Measurements from ENCODE around the gene ITCH. TPM values are rescaled to one million over a fixed set of nuclear protein-coding genes. Genes with fewer than 3 reads are reported as not detected.

The ITCH gene
- total and polyA plus RNA-seq, 2 experiments from 2014 or later, result 14.3 to 39.2 TPM

DNA sequence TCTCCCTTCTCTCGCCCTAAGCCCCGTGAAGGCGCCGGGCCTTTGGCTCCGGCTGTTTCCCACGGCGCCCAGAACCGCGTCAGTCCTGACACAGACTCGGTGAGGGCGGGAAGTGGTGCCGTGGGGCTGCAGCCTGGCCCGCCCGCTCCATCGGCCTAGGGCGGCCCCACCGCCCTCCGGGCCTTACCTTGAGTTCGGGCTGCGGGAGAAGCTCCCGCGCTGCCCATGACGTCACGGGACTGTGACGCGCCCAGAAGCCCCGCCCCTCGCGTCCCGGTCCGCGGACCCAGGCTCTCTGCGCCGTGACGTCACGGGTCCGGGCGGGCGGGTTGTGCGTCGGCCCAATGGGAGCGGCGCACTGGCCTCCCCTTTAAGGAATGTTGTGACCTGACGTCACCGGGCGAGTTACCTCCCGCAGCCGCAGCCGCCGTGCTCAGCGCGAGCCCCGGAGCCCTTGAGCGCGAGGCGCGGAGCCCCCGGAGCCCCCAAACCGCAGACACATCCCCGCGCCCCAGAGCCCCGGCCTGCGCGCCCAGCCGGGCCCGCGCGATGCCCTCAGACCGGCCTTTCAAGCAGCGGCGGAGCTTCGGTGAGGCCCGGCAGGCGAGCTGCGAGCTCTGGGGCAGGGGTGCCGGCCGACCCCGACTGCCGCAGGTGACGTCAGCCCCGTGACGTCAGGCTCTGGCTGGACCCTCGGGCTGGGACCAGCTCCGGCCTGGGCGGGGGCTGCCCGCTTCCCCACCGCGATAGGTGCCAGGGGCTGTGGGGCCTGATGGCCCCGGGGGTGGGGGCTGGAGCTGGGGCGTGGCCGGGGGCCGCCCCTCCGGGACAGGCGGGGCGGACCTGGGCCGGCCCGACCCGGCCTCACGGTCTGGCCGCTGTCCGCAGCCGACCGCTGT is 195.5 kb downstream of the ITCH start, which contains the start of gene MAP1LC3A:
TSS of gene MAP1LC3A (plus strand) at position 399 of the 899 bp plus-strand sequence. CDS start at position 550, 151 bp downstream.
- DNase-seq (ENCODE audit: low read depth in 1 of 2, low spot score in 1 of 2), result peak; percentile 90 to 98
- Histone ChIP-seq H3K4me1 (ENCODE audit: low read depth) (no peaks in the 10 kb centered on the region), H3K9me3 (ENCODE audit: low read depth) (no peaks in the 10 kb centered on the region), H3K36me3 (no peaks in the 10 kb centered on the region), H3K4me3 (peak within 1 kb of the TSS; percentile 39), H3K27ac (no peak within 1 kb of the TSS), H3K27me3 (no peaks in the 10 kb centered on the region)
- TF ChIP-seq, protein P1, sequence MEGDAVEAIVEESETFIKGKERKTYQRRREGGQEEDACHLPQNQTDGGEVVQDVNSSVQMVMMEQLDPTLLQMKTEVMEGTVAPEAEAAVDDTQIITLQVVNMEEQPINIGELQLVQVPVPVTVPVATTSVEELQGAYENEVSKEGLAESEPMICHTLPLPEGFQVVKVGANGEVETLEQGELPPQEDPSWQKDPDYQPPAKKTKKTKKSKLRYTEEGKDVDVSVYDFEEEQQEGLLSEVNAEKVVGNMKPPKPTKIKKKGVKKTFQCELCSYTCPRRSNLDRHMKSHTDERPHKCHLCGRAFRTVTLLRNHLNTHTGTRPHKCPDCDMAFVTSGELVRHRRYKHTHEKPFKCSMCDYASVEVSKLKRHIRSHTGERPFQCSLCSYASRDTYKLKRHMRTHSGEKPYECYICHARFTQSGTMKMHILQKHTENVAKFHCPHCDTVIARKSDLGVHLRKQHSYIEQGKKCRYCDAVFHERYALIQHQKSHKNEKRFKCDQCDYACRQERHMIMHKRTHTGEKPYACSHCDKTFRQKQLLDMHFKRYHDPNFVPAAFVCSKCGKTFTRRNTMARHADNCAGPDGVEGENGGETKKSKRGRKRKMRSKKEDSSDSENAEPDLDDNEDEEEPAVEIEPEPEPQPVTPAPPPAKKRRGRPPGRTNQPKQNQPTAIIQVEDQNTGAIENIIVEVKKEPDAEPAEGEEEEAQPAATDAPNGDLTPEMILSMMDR (IDR thresholded peaks at IDR 0.05; ENCODE audit: low read depth, low read length), result no peak

DNA sequence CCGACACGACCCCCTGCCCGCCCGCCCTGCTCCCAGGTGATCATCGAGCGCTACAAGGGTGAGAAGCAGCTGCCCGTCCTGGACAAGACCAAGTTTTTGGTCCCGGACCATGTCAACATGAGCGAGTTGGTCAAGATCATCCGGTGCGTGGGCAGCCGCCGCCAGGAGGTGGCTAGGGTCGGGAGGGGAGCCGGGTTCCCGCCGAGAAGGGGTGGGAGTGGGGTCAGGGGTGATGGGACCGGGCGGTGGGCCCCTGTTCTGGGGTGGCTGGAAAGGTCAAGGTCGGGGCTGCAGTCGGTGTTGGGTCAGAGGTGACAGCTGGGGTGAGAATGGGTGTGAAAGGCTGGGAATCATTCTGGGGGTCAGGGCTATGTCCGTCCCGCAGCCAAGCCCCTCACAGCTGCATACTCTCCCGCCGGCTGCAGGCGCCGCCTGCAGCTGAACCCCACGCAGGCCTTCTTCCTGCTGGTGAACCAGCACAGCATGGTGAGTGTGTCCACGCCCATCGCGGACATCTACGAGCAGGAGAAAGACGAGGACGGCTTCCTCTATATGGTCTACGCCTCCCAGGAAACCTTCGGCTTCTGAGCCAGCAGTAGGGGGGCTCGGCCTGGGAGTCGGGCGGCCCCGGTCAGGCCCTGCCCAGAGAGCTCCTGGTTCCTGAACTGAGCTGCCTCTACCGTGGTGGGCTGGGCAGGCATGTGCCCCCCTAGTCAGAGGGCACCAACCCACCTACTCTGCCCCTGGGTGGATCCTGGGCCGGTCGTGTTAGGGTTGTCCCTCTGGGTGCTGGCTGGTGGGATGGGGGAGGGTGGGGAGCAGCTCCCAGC is 196.5 kb downstream of the ITCH start:
- DNase-seq (ENCODE audit: low read depth in 1 of 2, low spot score in 1 of 2), result peak in 1 of 2 donors; percentile 26
- H3K36me3 ChIP-seq, result no peaks in the 10 kb centered on the region
- no peaks in the 10 kb centered on the region for H3K9me3 ChIP-seq (ENCODE audit: low read depth)
- H3K27me3 ChIP-seq, result no peaks in the 10 kb centered on the region
- H3K4me3 ChIP-seq, result peak overlapping the region; percentile 39
- H3K27ac ChIP-seq, result no peak overlapping the region
- TF ChIP-seq, protein P1 (IDR thresholded peaks at IDR 0.05; ENCODE audit: low read depth, low read length), result peak; percentile 8
- H3K4me1 ChIP-seq (ENCODE audit: low read depth), result no peaks in the 10 kb centered on the region

DNA sequence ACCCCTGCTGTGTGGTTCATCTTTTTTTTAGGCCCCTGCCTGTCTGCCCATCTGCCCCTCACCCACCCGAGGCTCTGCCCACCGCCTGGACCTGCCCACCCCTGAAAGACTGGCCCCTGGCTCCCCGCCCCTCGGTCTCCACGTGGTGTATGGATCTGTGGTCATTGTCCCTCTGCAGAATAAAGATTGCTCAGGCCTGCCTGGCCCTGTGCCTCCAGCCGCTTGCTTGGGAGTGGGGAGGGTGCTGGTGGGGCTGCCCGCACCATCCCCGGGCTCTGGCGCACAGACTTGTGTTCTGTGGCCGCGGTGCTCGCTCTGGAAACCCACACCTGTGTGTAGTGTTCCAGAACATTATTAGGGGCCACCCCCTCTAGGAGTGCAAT is 197.1 kb downstream of the ITCH start:
- H3K27ac ChIP-seq, result no peak overlapping the region
- H3K27me3 ChIP-seq, result no peaks in the 10 kb centered on the region
- no peak overlapping the region for H3K4me3 ChIP-seq
- no peaks in the 10 kb centered on the region for H3K36me3 ChIP-seq
- no peak for DNase-seq (ENCODE audit: low read depth in 1 of 2, low spot score in 1 of 2)
- TF ChIP-seq, protein P1 (IDR thresholded peaks at IDR 0.05; ENCODE audit: low read depth, low read length), result no peak
- H3K9me3 ChIP-seq (ENCODE audit: low read depth), result no peaks in the 10 kb centered on the region
- no peaks in the 10 kb centered on the region for H3K4me1 ChIP-seq (ENCODE audit: low read depth)

DNA sequence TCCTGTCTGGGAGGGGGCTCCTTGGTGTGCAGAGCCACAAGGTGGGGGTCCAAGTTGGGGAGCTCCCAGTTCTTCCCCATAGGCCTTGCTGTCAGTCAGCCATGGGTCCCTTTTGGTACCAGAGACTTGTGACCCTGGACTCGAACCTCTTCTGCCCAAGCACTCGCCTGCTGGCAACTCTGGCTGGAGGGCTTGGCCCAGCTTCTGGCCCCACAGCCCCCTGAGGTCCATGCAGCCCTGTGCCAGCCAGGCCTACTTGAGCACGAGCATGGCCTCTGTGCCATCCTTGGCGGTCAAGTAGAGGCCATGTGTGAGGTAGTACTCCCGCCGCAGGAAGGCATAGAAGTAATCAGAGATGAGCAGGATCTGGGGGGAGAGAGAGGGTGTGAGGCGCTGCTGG is 197.5 kb downstream of the ITCH start:
- H3K27ac ChIP-seq, result no peak overlapping the region
- H3K4me1 ChIP-seq (ENCODE audit: low read depth), result no peaks in the 10 kb centered on the region
- H3K9me3 ChIP-seq (ENCODE audit: low read depth), result no peaks in the 10 kb centered on the region
- H3K4me3 ChIP-seq, result no peak overlapping the region
- no peak for DNase-seq (ENCODE audit: low read depth in 1 of 2, low spot score in 1 of 2)
- H3K27me3 ChIP-seq, result no peaks in the 10 kb centered on the region
- TF ChIP-seq, protein P1 (IDR thresholded peaks at IDR 0.05; ENCODE audit: low read depth, low read length), result no peak
- H3K36me3 ChIP-seq, result no peaks in the 10 kb centered on the region

Other genes with a start within 250 kb of the ITCH start
- not detected in 2 replicates for gene ASIP, start 121.8 kb upstream of the ITCH start, total RNA-seq
- 0.67 and 1.1 TPM in 2 replicates for gene ASIP, start 121.8 kb upstream of the ITCH start, polyA plus RNA-seq
- 229 and 263 TPM in 2 replicates for gene AHCY, start 59.9 kb upstream of the ITCH start, total RNA-seq
- 115 and 159 TPM in 2 replicates for gene AHCY, start 59.9 kb upstream of the ITCH start, polyA plus RNA-seq
- 132 and 155 TPM in 2 replicates for gene DYNLRB1, start 153.1 kb downstream of the ITCH start, total RNA-seq
- 288 and 330 TPM in 2 replicates for gene DYNLRB1, start 153.1 kb downstream of the ITCH start, polyA plus RNA-seq
- gene MAP1LC3A, start 195.4 kb downstream of the ITCH start, total RNA-seq, result 24.3 and 38.7 TPM in 2 replicates
- 29.7 and 54.0 TPM in 2 replicates for gene MAP1LC3A, start 195.4 kb downstream of the ITCH start, polyA plus RNA-seq